GM12878 (cell line): Measurements from ENCODE around the gene STK32B. TPM values are rescaled to one million over a fixed set of nuclear protein-coding genes. Genes with fewer than 3 reads are reported as not detected.

Source experiments
- ATAC-seq: fragments of 200-7000 bp; cut with Tn5 transposase; 3 replicates; pipeline ENCODE4 v1.9.1; 2020; ENCODE audit warnings: mild to moderate bottlenecking, moderate library complexity
- BruUV-seq: library from RNA; stranded (reverse); fragments of 400-500 nt; replicated peaks from 2 replicates; lab custom pipeline; 2021; lab: Mats Ljungman, UMichigan
- CTCF ChIA-PET: fragments of 300-600 bp; sonication (Branson Sonifier 250); formaldehyde crosslinking; extraction: SDS; loops from one replicate; lab custom pipeline; 2021; ENCODE audit warnings: inconsistent platforms; lab: Yijun Ruan, JAX
- POLR2A ChIA-PET: fragments of 350-600 bp; formaldehyde crosslinking; extraction: SDS; loops from one replicate; lab custom pipeline; 2021; ENCODE audit warnings: inconsistent platforms; lab: Charles Lee
- RAD21 ChIA-PET: fragments of 300-600 bp; sonication (Branson Sonifier 250); formaldehyde crosslinking; loops from one replicate; lab custom pipeline; 2023; ENCODE audit warnings: antibody characterized with exemption; ENCODE audit not compliant: unreplicated experiment; lab: Charles Lee
- SMC1A ChIA-PET: fragments of 300-600 bp; sonication (Branson Sonifier 250); formaldehyde crosslinking; loops from one replicate; lab custom pipeline; 2023; ENCODE audit not compliant: unreplicated experiment, uncharacterized antibody; lab: Charles Lee
- DNase-seq: peaks from one replicate; pipeline ENCODE4 v3.0.0-alpha.2; 2011; ENCODE audit warnings: low read depth, low spot score
- FAIRE-seq: peaks from 3 replicates; lab custom pipeline; 2011; peaks lifted over from hg19 to GRCh38; lab: Jason Lieb, UNC
- H2AFZ ChIP-seq: 2 replicates; pipeline ENCODE4 v1.6.0; 2011; ENCODE audit warnings: low read depth, low read length, control low read depth; ENCODE audit not compliant: control insufficient read depth
- H3K27ac ChIP-seq: 2 replicates; pipeline ENCODE4 v1.5.1; 2011; ENCODE audit warnings: control low read depth; ENCODE audit not compliant: control insufficient read depth, insufficient read depth
- H3K27me3 ChIP-seq, 2 experiments: replicated peaks in 1 of 2; 2 replicates each; pipeline versions ENCODE4 v1.6.0 to v1.6.1; 2011; ENCODE audit warnings: low read length in 1 of 2; ENCODE audit not compliant: control insufficient read depth in 2 of 2, insufficient read depth in 2 of 2
- H3K36me3 ChIP-seq, 2 experiments: 2 replicates each; pipeline ENCODE4 v1.5.1; 2011; ENCODE audit warnings: low read length in 1 of 2; ENCODE audit not compliant: control insufficient read depth in 2 of 2, insufficient read depth in 2 of 2
- H3K4me1 ChIP-seq: 2 replicates; pipeline ENCODE4 v1.6.1; 2011; ENCODE audit warnings: mild to moderate bottlenecking, low read length, moderate library complexity, mixed read lengths; ENCODE audit not compliant: control insufficient read depth, insufficient read depth
- H3K4me2 ChIP-seq: 2 replicates; pipeline ENCODE4 v1.6.0; 2011; ENCODE audit warnings: control low read depth; ENCODE audit not compliant: control insufficient read depth, insufficient read depth
- H3K4me3 ChIP-seq: fragments of 200-600 bp; sonication (generic); 2 replicates; pipeline ENCODE4 v1.5.1; 2016
- H3K79me2 ChIP-seq: 2 replicates; pipeline ENCODE4 v1.6.0; 2011; ENCODE audit warnings: low read length; ENCODE audit not compliant: control insufficient read depth, insufficient read depth
- H3K9ac ChIP-seq: 2 replicates; pipeline ENCODE4 v1.8.0; 2011; ENCODE audit warnings: low read length, control low read depth, mixed read lengths; ENCODE audit not compliant: control insufficient read depth, insufficient read depth
- H3K9me3 ChIP-seq: replicated peaks from 3 replicates; pipeline ENCODE4 v1.5.1; 2011; ENCODE audit warnings: mild to moderate bottlenecking, low read length; ENCODE audit not compliant: control insufficient read depth, insufficient read depth
- H4K20me1 ChIP-seq: 2 replicates; pipeline ENCODE4 v1.6.0; 2011; ENCODE audit not compliant: control insufficient read depth, insufficient read depth
- EED ChIP-seq: sonication (generic); IDR thresholded peaks from 2 replicates; pipeline ENCODE4 v1.6.1; 2016; ENCODE audit warnings: antibody characterized with exemption, low read depth
- FOXK2 ChIP-seq: fragments of 450-650 bp; IDR thresholded peaks from 2 replicates; pipeline ENCODE4 v1.6.1; 2017; ENCODE audit warnings: mild to moderate bottlenecking, moderate library complexity
- FOXM1 ChIP-seq: IDR thresholded peaks from 2 replicates; pipeline ENCODE4 v1.6.1; 2012; ENCODE audit warnings: low read depth, mild to moderate bottlenecking, inconsistent platforms, low read length, moderate library complexity
- MTA3 ChIP-seq: IDR thresholded peaks from 2 replicates; pipeline ENCODE4 v1.6.1; 2012; ENCODE audit warnings: low read length, inconsistent platforms, borderline replicate concordance
- NRF1 ChIP-seq: conservative IDR thresholded peaks from 2 replicates; pipeline ENCODE4 v1.6.1; 2011; ENCODE audit warnings: mild to moderate bottlenecking, low read depth, low read length, improper control_type of control experiment
- PAX8 ChIP-seq: fragments of 450-650 bp; IDR thresholded peaks from 2 replicates; pipeline ENCODE4 v1.6.1; 2017; ENCODE audit warnings: mild to moderate bottlenecking, moderate library complexity
- POLR2AphosphoS2 ChIP-seq: IDR thresholded peaks from 2 replicates; pipeline ENCODE4 v1.6.1; 2011; ENCODE audit warnings: low read depth, mild to moderate bottlenecking, low read length, improper control_type of control experiment, moderate library complexity
- PRDM15 ChIP-seq: fragments of 450-650 bp; formaldehyde crosslinking; IDR thresholded peaks from 2 replicates; pipeline ENCODE4 v1.4.0; 2020; ENCODE audit warnings: mild to moderate bottlenecking, moderate library complexity
- RAD51 ChIP-seq: fragments of 450-650 bp; IDR thresholded peaks from 2 replicates; pipeline ENCODE4 v1.6.1; 2016; ENCODE audit warnings: moderate library complexity, mild to moderate bottlenecking, inconsistent platforms
- RELA ChIP-seq: fragments of 450-650 bp; IDR thresholded peaks from 2 replicates; pipeline ENCODE4 v1.8.0; 2014; ENCODE audit warnings: borderline replicate concordance; ENCODE audit not compliant: partially characterized antibody
- RFX5 ChIP-seq: IDR thresholded peaks from 2 replicates; pipeline ENCODE4 v1.6.1; 2011; ENCODE audit warnings: low read depth, low read length, improper control_type of control experiment
- SIN3A ChIP-seq: IDR thresholded peaks from 2 replicates; pipeline ENCODE4 v1.6.1; 2012; ENCODE audit warnings: low read depth, low read length, improper control_type of control experiment
- SMARCA5 ChIP-seq: fragments of 450-650 bp; IDR thresholded peaks from 2 replicates; pipeline ENCODE4 v1.6.1; 2017; ENCODE audit warnings: mild to moderate bottlenecking
- SREBF1 ChIP-seq: IDR thresholded peaks from 2 replicates; pipeline ENCODE4 v1.6.1; 2012; ENCODE audit warnings: mild to moderate bottlenecking, low read length
- SUPT20H ChIP-seq: IDR thresholded peaks from 2 replicates; pipeline ENCODE4 v1.6.1; 2011; ENCODE audit warnings: low read depth, mild to moderate bottlenecking, low read length, moderate library complexity, borderline replicate concordance; ENCODE audit not compliant: control insufficient read depth
- TBL1XR1 ChIP-seq: IDR thresholded peaks from 2 replicates; pipeline ENCODE4 v1.6.1; 2012; ENCODE audit warnings: low read depth, low read length, improper control_type of control experiment
- WGBS: methylation state at CpG from one replicate; pipeline ENCODE4 v1.1.6; 2016; ENCODE audit warnings: low lambda C conversion rate; ENCODE audit not compliant: insufficient replicate concordance, insufficient coverage; ENCODE audit errors: missing lambda C conversion rate; 5-methylcytosine and 5-hydroxymethylcytosine counted together
- in situ Hi-C: fragments of 300-500 bp; cut with MboI; formaldehyde crosslinking; loops from 9 replicates; pipeline ENCODE4 v1.14.3; 2018; ENCODE audit warnings: mixed read lengths
- intact Hi-C: fragments of 100-400 bp; cut with micrococcal nuclease; formaldehyde crosslinking; loops from one replicate; pipeline ENCODE4 v1.14.2; 2022; ENCODE audit not compliant: unreplicated experiment
- polyA plus RNA-seq, 11 experiments: library from polyadenylated mRNA; depleted of rRNA in 4 of 11; unstranded in 6 of 11; stranded (reverse) in 5 of 11; fragments of >200 nt; fragmentation: Nextera tagmentation in 4 of 11; fragmentation: Illumina TruSeq in 1 of 11; extraction: Ambion mirVana in 4 of 11; extraction: Trizol in 1 of 11; gene quantifications; 1 replicate in 1 of 11; 2 replicates in 10 of 11; pipeline versions ENCODE4 v1.2.1 to v1.2.3, GENCODE V29; 2011 to 2016; ENCODE audit warnings: inconsistent platforms in 2 of 11, missing spikeins in 2 of 11, low read depth in 1 of 11
- total RNA-seq, 4 experiments: library from RNA; depleted of rRNA in 3 of 4; stranded (reverse); fragments of >200 nt in 3 of 4; fragmentation: Illumina TruSeq in 1 of 4; extraction: Trizol in 1 of 4; gene quantifications; 2 replicates each; pipeline versions ENCODE4 v1.2.1 to v1.2.3, GENCODE V29; 2013 to 2021

Gene STK32B
- total and polyA plus RNA-seq, 10 of the 15 experiments (the other 5 are each of a cell fraction or from before 2014, with no cell fraction given) = 0.04 to 0.12 (median 0.08) TPM; not detected in 7

GRCh38 chr4:5199912-5200311 is 148.6 kb downstream of the STK32B start:
- H3K4me2 ChIP-seq = no peak overlapping the region
- no peak overlapping the region for H3K27ac ChIP-seq
- DNase-seq = no peak
- no peak overlapping the region for H2AFZ ChIP-seq
- RAD21 ChIA-PET = no interaction called here
- SMC1A ChIA-PET = no interaction called here
- BruUV-seq = no TSS peak
- no peaks in the 10 kb centered on the region for H3K4me1 ChIP-seq
- H3K9me3 ChIP-seq = no peaks in the 10 kb centered on the region
- no peak overlapping the region for H3K4me3 ChIP-seq
- intact Hi-C loops (no loop called here), in situ Hi-C loops (no loop called here)
- no peak for ATAC-seq
- FAIRE-seq = no peak
- H3K79me2 ChIP-seq = no peaks in the 10 kb centered on the region
- H3K36me3 ChIP-seq = no peaks in the 10 kb centered on the region
- 0% methylated on average over 2 of the region's 2 CpGs for WGBS
- H4K20me1 ChIP-seq = no peaks in the 10 kb centered on the region
- no peaks in the 10 kb centered on the region for H3K27me3 ChIP-seq
- H3K9ac ChIP-seq = no peak overlapping the region
- no peak for TF ChIP-seq EED
- no peak for TF ChIP-seq NRF1
- POLR2A ChIA-PET = no interaction called here
- CTCF ChIA-PET = no interaction called here

GRCh38 chr4:5200513-5200912 is 149.2 kb downstream of the STK32B start:
- Histone ChIP-seq H3K79me2 (no peaks in the 10 kb centered on the region), H2AFZ (no peak overlapping the region), H3K27ac (no peak overlapping the region), H3K9me3 (no peaks in the 10 kb centered on the region), H3K4me1 (no peaks in the 10 kb centered on the region), H3K9ac (no peak overlapping the region), H3K4me3 (no peak overlapping the region), H3K36me3 (no peaks in the 10 kb centered on the region), H4K20me1 (no peaks in the 10 kb centered on the region), H3K4me2 (no peak overlapping the region), H3K27me3 (no peaks in the 10 kb centered on the region)
- in situ Hi-C loops (no loop called here), intact Hi-C loops (no loop called here)
- ChIA-PET SMC1A (no interaction called here), RAD21 (no interaction called here), CTCF (no interaction called here), POLR2A (no interaction called here)
- ATAC-seq = no peak
- DNase-seq = no peak
- no TSS peak for BruUV-seq
- FAIRE-seq = no peak
- 39% methylated on average over 3 of the region's 3 CpGs for WGBS
- TF ChIP-seq SREBF1 (no peak), SUPT20H (no peak), PRDM15 (CRISPR knock-in tag) (no peak), RELA (no peak), SMARCA5 (no peak), FOXK2 (no peak), RAD51 (no peak), MTA3 (no peak), SIN3A (no peak), POLR2AphosphoS2 (no peak), PAX8 (no peak), TBL1XR1 (no peak), RFX5 (no peak), FOXM1 (no peak)
